HepG2 (cell line): ENCODE results near the gene NAP1L1. TPM values are rescaled to one million over a fixed set of nuclear protein-coding genes. Genes with fewer than 3 reads are reported as not detected.

ENCODE experiments used
- BCLAF1 ChIP-seq: fragments of 450-650 bp; IDR thresholded peaks from 2 replicates; pipeline ENCODE4 v1.6.1; 2017; ENCODE audit warnings: mild to moderate bottlenecking
- FOXA1 ChIP-seq, 2 experiments: fragments of 450-650 bp in 1 of 2; sonication (generic) in 1 of 2; formaldehyde crosslinking in 1 of 2; IDR thresholded peaks; 2 replicates each; pipeline versions ENCODE4 v1.4.0 to v1.6.1; 2016 to 2020; ENCODE audit warnings: missing genetic modification reagents in 1 of 2
- FUBP1 ChIP-seq: sonication (generic); formaldehyde crosslinking; IDR thresholded peaks from 2 replicates; pipeline ENCODE4 v1.5.1; 2020; ENCODE audit warnings: missing genetic modification reagents, mild to moderate bottlenecking, borderline replicate concordance
- JUN ChIP-seq: sonication (generic); formaldehyde crosslinking; IDR thresholded peaks from 2 replicates; pipeline ENCODE4 v1.4.0; 2020; ENCODE audit warnings: mild to moderate bottlenecking, missing genetic modification reagents
- NR0B2 ChIP-seq: sonication (generic); formaldehyde crosslinking; IDR thresholded peaks from 2 replicates; pipeline ENCODE4 v1.4.0; 2020; ENCODE audit warnings: mild to moderate bottlenecking, missing genetic modification reagents
- RCOR2 ChIP-seq: IDR thresholded peaks from 2 replicates; pipeline ENCODE4 v1.6.1; 2016; ENCODE audit warnings: missing biosample characterization, missing genetic modification reagents
- SIX1 ChIP-seq: sonication (generic); formaldehyde crosslinking; IDR thresholded peaks from 2 replicates; pipeline ENCODE4 v1.4.0; 2020; ENCODE audit warnings: missing genetic modification reagents, borderline replicate concordance
- SOX13 ChIP-seq, 3 experiments: fragments of 450-650 bp in 1 of 3; sonication (generic) in 1 of 3; formaldehyde crosslinking in 1 of 3; IDR thresholded peaks in 2 of 3; conservative IDR thresholded peaks in 1 of 3; 2 replicates each; pipeline versions ENCODE4 v1.5.0 to v1.6.1; 2016 to 2020; ENCODE audit warnings: antibody characterized with exemption in 1 of 3, mild to moderate bottlenecking in 1 of 3, missing compliant biosample characterization in 1 of 3, missing genetic modification reagents in 1 of 3, moderate library complexity in 1 of 3
- TCF7 ChIP-seq: sonication (generic); IDR thresholded peaks from 2 replicates; pipeline ENCODE4 v1.6.1; 2016; ENCODE audit warnings: antibody characterized with exemption, low read depth
- YY1 ChIP-seq: IDR thresholded peaks from 2 replicates; pipeline ENCODE4 v1.6.1; 2011; ENCODE audit warnings: low read length, low read depth, moderate library complexity, mild to moderate bottlenecking; ENCODE audit not compliant: insufficient read depth, insufficient replicate concordance
- ZMYM3 ChIP-seq: sonication (generic); formaldehyde crosslinking; IDR thresholded peaks from 2 replicates; pipeline ENCODE4 v1.5.1; 2020; ENCODE audit warnings: mild to moderate bottlenecking, missing genetic modification reagents
- ZNF383 ChIP-seq: sonication (generic); formaldehyde crosslinking; IDR thresholded peaks from 2 replicates; pipeline ENCODE4 v1.4.0; 2020; ENCODE audit warnings: missing genetic modification reagents, mild to moderate bottlenecking, borderline replicate concordance
- ZNF407 ChIP-seq: sonication (generic); formaldehyde crosslinking; IDR thresholded peaks from one replicate; pipeline ENCODE4 v1.5.1; 2020; ENCODE audit warnings: mild to moderate bottlenecking, missing genetic modification reagents; ENCODE audit errors: not compliant biosample characterization
- ZNF546 ChIP-seq: sonication (generic); formaldehyde crosslinking; conservative IDR thresholded peaks from 2 replicates; pipeline ENCODE4 v1.8.1; 2023; ENCODE audit warnings: mild to moderate bottlenecking, missing genetic modification reagents
- ZNF772 ChIP-seq: sonication (generic); formaldehyde crosslinking; IDR thresholded peaks from 2 replicates; pipeline ENCODE4 v1.5.0; 2020; ENCODE audit warnings: mild to moderate bottlenecking, missing genetic modification reagents
- ZNF777 ChIP-seq: sonication (generic); formaldehyde crosslinking; IDR thresholded peaks from 2 replicates; pipeline ENCODE4 v1.4.0; 2020; ENCODE audit warnings: missing genetic modification reagents
- polyA plus RNA-seq, 8 experiments: library from polyadenylated mRNA; depleted of rRNA in 3 of 8; stranded (reverse) in 7 of 8; unstranded in 1 of 8; fragments of >200 nt; fragmentation: Illumina TruSeq in 4 of 8; extraction: Trizol in 4 of 8; gene quantifications; 2 replicates each; pipeline versions ENCODE4 v1.2.1 to v1.2.3, GENCODE V29; 2011 to 2016; ENCODE audit warnings: low read depth in 4 of 8, missing spikeins in 1 of 8, mixed read lengths in 1 of 8; ENCODE audit not compliant: insufficient read depth in 1 of 8
- total RNA-seq, 5 experiments: library from RNA; depleted of rRNA; stranded (reverse); fragments of >200 nt; fragmentation: Illumina TruSeq; extraction: Trizol; gene quantifications; 2 replicates each; pipeline ENCODE4 v1.2.3, GENCODE V29; 2016; ENCODE audit warnings: low read depth in 1 of 5

Gene NAP1L1
- total and polyA plus RNA-seq, 2 of the 13 experiments (the other 11 are each of a cell fraction or from before 2014, with no cell fraction given) = 207 to 309 TPM

- TF ChIP-seq FUBP1 (CRISPR knock-in tag) (no peak), ZNF407 (CRISPR knock-in tag) (no peak), SIX1 (CRISPR knock-in tag) (no peak), FOXA1 (IDR thresholded peaks at IDR 0.05) (no peak), FOXA1 (CRISPR knock-in tag; IDR thresholded peaks at IDR 0.05) (no peak), BCLAF1 (no peak), RCOR2 (CRISPR knock-in tag) (no peak), ZNF383 (CRISPR knock-in tag) (no peak), NR0B2 (CRISPR knock-in tag) (no peak), SOX13 (IDR thresholded peaks at IDR 0.05) (no peak), SOX13 (CRISPR knock-in tag; conservative IDR thresholded peaks at IDR 0.05 in 1 of 2, IDR thresholded peaks at IDR 0.05 in 1 of 2) (peak in 1 of 2 experiments; percentile 75; a peak in 1 of 4 replicates), TCF7 (no peak), JUN (CRISPR knock-in tag) (no peak), YY1 (no peak), ZNF777 (no peak), ZMYM3 (CRISPR knock-in tag) (no peak), ZNF772 (no peak), ZNF546 (CRISPR knock-in tag) (no peak)
Observed at GRCh38 chr12:76026643-76027063, 57.8 kb downstream of the NAP1L1 start (continued).
